Cortex of kidney (tissue), 1 donor: ENCODE data around the gene AFMID.

Source experiments
- DNase-seq: peaks from one replicate; lab custom pipeline; 2025; lab: John Stamatoyannopoulos, UW

AFMID gene

DNA sequence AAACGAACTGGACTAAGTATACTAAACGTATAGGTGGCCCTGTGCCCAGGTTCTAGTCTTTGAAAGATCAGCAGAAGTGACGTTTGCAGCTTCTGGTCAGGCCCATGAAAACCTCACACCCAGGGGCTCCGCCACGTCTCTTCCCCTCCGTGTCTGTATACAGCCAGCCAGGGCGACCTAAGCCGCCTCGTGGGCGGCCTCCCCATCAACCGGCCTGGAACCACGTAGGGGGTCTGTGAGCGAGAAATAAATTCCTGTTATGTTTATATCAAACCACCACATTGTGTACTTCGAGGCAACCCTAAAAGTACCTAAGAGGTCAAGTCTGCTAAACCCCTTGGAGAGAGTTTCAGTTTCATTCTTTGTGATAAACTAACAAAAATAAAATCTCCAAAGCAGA is 7.1 kb upstream of the AFMID start:
- no peak for DNase-seq

DNA sequence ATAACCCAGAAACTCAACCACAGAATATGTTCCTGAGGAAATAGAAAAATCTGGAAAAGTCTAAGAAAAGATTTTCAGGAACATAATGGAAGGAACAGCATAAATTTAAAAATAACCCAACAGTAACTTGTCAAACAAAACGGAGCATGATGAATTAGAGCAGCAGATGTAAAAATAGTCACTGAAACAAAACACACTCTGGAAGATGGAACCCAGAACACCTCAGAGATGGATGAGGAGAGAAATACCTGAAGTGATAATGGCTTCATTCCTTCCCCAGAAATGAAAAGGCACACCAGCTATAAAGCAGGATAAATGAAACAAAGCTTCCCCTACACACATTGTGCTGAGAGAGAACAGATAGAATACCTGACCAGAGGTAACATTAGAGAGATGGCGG is 6.7 kb upstream of the AFMID start:
- no peak for DNase-seq

DNA sequence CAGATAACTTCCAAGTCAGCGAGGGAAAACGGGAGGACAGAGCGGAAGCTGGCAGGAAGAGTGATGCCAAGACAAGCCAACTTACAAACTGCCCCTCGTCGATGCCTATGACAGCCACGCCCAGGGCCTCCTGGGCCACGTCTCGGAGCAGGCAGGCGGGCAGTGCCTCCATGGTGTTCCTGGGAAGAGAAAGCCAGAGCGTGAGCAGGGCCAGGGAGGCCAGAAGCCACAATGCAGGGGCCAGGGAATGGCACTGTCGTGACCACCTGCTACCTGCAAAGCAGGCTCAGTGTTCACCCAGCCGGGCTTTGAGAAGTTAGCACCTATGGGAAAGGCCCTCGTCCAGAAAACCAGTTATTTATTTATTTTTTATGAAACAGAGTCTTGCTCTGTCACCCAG is 4.7 kb upstream of the AFMID start:
- no peak for DNase-seq

DNA sequence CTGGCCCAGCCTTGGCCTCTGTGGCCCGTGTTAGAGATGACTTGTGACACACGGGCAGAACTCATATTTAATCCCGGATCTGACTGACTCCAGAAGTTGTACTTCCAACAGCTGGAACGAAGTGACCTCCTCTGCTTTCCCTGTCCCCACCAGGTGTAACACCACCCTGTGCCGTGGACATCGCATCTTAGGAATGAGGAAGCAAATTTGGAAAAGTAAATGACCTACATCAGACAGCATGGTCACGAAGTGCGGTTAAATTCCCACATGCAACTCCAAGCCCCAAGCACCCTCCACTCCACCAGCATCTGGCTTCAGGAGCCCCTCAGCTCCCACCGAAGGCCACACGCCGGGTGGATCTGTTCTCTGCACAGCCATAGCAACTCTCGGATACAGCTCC is 3.2 kb upstream of the AFMID start:
- no peak for DNase-seq

DNA sequence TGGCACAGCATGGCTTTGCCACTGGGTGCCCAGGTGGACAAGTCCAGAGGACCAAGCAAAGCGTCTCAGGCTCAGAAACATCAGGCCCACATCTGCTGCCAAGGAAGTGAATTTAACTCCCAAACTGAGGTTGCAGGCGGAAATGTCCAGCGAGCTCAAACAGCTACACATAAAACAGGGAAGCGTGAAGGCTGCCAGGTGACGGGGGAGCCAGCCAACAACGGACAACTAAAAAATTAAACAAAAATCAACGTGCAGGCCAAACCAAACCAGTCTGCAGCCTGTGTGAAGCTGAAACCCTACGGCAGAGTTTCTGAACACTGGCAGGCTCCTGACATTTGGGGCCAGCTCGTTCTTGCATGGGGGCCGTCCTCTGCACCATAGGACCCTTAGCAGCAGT is 2.8 kb upstream of the AFMID start:
- DNase-seq = no peak

DNA sequence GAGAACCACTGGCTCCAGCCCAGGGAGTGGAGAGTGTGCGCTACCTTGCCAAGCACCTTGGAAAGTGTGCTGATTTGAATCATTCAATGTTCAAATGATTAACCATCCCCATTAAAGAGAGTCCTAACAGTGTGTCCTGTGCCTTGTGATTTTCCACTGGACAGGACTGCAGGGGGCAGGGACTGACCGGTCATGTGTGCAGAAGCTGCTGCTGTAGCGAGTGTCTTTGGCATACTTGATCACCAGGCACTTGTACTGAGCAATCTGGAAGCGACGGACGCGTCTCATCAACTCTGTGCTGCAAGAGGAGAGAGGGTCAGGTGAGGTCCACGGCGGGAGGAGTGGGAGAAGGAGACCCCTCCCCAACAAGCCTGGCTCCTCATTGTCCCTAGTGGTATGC is 2.3 kb upstream of the AFMID start:
- DNase-seq = no peak

DNA sequence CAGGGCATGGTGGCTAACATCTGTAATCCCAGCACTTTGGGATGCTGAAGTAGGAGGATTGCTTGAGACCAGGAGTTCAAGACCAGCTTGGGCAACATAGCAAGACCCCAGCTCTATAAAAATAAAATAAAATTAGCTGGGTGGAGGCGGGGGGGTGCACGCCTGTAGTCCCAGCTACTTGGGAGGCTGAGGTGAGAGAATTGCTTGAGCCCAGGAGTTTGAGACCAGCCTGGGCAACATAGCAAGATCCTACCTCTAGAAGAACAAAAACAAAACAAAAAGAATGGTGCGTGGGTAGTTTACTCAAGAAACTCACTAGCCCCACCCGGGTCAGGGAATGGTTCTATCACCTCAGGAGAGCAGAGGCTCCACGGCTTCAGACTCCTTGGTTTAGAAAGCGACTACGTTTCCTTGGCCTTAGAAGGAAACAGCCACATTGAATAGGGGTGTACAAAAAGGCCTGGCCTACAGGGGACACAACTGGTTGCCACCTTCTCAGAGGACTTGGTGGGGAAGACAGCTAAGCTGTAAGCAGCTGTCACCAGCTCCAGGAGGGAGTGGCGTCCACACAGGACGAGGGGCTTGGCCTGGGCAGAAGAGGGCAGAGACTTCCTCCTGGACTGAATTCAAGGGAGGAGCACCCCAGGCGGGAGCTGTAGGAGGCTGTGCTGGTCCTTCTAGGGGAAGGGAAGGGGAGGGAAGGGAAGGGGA is 1.0 kb upstream of the AFMID start:
- no peak for DNase-seq

DNA sequence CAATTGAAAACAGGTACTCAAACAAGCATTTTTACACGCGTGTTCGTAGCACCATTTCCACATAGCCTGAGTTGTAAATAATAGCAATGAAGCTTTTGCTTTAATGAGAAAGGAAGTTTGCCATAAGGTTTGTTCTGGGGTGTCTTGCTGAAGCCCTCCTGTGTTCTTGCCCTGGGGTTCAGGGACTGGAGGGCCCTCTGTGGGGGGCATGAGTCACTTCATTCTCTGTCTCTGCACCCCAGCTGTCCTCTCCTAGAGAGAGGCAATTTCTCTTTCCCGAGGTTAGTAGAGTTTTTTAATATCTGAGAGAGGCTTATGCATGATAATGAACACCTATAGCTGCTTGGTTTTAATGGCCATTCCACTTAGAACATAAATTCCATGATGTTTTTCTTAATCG is 9.6 kb downstream of the AFMID start:
- DNase-seq = no peak

DNA sequence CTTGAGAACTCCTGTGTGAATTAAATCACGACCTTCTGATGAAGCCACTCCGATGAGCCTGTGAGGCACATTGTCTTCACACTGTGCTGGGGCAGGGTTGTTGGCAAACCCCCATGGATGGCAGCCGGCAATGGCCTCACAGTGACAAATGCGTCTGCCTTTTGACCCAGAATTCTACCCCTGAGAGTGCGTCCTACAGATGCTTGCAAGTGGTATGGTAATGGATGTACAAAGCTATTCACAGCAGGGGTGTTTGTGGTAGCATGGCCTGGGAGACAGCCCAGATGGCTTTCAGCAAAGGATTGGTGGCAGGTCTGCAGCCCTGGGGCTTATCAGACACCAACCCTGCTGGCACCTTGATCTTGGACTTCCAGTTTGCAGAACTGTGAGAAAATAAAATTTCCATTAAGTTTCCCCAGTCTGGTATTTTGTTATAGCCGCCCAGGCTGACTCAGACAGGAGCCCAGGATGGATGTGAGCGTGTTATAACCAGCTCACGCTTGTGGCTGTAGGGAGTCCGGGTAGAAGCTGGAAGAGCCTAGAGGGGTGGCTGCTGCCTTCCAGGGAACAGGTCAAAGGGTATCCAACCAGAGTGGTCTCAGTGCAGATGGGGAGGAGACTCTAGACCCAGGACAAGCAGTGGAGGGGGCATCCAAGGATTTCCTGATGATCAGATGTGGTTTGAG is 10.1 kb downstream of the AFMID start:
- no peak for DNase-seq

DNA sequence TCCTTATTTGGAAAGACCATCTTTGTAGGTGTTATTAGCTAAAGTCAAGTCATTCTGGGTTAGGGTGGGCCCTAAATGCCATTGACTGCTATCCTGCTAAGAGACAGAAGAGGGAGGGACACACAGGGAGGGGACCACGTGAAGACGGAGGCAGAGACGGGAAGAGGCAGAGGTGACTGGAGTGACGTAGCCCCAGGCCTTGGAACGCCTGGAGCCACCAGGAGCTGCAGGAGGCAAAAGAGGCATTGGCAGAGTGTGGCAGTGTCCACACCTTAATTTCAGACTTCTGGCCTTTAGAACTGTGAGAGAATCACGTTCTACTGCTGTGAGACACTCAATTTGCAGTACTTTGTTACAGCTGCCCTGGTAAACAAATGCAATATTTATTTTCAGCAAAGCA is 13.3 kb downstream of the AFMID start:
- DNase-seq = no peak

DNA sequence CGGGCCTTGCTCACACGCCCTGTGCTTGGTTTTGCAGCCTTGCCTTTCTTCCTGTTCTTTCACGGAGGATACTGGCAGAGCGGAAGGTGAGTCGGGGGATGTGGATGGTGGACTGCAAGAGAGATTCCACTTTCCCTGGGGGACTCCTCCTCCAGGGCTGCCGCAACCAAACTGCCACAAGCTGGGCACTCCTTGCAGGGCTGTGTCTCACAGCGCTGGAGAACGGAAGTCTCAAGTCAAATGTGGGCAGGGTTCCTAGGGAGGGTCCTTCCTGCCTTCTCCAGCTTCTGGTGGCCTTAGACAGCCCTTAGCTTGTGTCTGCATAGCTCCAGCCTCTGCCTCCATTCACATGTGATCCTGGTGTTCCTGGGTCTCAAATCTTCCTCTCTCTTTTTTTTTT is 15.5 kb downstream of the AFMID start:
- DNase-seq = no peak

DNA sequence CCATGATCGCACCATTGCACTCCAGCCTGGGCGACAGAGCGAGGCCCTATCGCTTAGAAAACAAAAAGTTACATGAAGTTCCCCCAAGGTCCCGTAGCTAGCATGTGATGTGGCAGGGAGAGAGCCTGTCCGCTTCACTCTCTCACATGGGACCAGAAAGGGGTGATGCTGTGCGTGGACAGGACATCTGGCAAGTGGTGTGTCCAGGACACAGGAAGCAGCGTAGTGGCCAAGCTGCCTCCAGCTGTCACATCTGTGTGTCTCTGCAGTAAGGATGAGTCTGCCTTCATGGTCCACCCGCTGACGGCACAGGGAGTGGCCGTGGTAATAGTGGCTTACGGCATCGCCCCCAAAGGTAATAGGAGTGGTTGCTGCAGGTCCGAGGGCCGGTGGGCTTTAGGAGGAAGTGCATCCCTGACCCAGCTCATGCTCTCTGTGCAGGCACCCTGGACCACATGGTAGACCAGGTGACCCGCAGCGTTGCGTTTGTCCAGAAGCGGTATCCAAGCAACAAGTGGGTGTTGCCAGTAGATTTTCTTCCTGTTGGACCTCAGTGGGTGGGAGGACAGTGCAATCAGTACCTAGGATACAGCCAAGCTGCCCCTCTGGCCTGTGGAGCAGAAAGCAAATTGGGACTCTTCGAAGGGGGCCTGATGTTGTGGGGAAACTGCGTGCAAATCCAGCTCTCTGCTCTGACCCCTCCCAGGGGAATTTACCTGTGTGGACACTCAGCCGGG is 17.4 kb downstream of the AFMID start:
- DNase-seq = no peak

DNA sequence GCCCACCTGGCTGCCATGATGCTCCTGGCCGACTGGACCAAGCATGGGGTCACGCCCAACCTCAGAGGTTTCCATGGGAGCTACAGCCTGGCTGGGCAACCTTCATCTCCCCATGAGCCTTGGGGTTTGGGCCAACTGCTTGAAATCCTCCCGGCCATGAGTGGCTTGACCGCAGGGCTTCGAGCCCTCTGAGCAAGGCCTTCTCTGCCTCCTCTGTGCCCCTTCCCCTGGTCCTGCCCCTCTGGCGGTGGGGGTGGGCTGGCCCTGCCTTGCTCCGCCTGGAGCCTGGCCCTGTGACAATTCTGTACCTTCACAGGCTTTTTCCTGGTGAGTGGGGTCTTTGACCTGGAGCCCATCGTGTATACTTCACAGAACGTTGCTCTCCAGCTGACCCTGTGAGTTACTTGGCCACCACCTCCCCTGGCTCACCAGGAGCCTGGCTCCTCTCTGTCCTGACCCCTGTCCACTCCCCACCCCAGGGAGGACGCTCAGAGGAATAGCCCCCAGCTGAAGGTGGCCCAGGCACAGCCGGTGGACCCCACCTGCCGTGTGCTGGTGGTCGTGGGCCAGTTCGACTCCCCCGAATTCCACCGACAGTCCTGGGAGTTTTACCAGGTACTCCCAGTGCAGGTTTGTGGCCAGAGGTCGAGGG is 18.1 kb downstream of the AFMID start:
- no peak for DNase-seq

DNA sequence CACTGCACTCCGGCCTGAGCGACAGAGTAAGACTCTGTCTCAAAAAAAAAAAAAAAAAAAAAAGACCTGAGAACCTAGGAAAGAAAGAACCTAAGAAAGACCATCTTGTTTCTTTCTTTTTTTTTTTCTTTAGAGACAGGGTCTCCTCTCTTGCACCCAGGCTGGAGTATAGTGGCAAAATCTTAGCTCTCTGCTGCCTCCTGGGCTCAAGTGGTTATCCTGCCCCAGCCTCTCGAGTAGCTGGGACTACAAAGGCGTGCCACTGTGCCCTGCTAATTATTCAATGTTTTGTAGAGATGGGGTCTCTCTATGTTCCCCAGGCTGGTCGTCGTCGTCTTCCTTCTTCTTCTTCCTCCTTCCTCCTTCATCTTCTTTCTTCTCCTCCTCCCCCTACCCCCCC is 19.1 kb downstream of the AFMID start:
- no peak for DNase-seq

DNA sequence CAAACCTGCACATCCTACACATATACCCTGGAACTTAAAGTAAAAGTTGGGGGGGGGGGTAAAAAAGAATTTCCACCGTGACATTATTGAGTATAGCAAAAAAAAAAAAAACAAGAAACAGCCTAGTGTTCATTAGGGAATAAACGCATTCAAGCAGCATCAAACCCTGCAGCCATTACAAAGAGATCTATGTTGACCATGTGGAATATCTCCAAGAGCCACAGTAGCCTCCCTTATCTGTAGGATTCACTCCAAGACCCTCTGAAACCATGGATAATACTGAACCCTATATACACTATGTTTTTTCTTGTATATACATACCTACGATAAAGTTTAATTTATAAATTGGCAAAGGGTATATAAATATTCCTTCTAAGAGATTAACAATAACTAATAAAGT is 21.3 kb downstream of the AFMID start:
- no peak for DNase-seq

DNA sequence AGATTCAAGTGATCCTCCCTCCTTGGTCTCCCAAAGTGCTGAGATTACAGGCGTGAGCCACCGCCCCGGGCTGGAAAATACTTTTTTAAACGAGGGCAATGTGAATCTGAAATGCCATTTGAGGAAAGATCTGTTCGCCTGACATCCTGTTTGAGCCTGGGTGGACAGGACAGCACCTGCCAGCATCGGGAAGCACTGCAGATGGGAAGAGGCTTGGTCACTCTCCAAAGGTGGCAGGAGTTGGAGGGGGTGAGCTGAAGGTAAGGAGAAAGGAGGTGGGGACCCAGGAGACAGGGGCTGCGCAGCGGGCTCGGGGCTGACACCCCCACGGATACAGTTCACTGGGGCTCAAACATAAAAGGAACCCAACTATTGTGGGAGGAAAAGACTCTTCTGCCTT is 22.9 kb downstream of the AFMID start:
- DNase-seq = no peak

DNA sequence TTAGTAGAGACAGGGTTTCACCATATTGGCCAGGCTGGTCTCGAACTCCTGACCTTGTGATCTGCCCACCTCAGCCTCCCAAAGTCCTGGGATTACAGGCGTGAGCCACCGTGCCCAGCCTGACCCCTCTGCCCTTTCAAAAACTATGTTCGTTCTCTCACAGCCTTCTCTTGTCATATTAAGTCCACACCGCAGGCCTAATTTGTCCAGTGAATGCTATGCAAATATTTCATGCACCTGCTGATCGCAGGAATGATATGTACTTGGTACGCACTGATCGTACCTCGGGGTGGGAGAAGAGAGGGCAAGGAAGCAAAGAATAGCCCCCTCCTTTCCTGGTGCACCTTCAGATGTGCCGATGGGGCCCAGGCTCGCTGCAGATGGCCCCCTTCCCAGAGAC is 23.9 kb downstream of the AFMID start:
- no peak for DNase-seq

DNA sequence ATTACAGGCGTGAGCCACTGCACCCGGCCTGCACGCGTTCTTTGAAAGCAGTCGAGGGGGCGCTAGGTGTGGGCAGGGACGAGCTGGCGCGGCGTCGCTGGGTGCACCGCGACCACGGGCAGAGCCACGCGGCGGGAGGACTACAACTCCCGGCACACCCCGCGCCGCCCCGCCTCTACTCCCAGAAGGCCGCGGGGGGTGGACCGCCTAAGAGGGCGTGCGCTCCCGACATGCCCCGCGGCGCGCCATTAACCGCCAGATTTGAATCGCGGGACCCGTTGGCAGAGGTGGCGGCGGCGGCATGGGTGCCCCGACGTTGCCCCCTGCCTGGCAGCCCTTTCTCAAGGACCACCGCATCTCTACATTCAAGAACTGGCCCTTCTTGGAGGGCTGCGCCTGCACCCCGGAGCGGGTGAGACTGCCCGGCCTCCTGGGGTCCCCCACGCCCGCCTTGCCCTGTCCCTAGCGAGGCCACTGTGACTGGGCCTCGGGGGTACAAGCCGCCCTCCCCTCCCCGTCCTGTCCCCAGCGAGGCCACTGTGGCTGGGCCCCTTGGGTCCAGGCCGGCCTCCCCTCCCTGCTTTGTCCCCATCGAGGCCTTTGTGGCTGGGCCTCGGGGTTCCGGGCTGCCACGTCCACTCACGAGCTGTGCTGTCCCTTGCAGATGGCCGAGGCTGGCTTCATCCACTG is 27.0 kb downstream of the AFMID start, which contains the start of gene BIRC5:
Gene BIRC5 (plus strand): TSS at position 238 of the 690 bp plus-strand sequence. CDS start 64 bp downstream, at position 302.
- DNase-seq = peak; percentile 31

DNA sequence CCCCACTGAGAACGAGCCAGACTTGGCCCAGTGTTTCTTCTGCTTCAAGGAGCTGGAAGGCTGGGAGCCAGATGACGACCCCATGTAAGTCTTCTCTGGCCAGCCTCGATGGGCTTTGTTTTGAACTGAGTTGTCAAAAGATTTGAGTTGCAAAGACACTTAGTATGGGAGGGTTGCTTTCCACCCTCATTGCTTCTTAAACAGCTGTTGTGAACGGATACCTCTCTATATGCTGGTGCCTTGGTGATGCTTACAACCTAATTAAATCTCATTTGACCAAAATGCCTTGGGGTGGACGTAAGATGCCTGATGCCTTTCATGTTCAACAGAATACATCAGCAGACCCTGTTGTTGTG is 27.5 kb downstream of the AFMID start:
- DNase-seq = no peak

DNA sequence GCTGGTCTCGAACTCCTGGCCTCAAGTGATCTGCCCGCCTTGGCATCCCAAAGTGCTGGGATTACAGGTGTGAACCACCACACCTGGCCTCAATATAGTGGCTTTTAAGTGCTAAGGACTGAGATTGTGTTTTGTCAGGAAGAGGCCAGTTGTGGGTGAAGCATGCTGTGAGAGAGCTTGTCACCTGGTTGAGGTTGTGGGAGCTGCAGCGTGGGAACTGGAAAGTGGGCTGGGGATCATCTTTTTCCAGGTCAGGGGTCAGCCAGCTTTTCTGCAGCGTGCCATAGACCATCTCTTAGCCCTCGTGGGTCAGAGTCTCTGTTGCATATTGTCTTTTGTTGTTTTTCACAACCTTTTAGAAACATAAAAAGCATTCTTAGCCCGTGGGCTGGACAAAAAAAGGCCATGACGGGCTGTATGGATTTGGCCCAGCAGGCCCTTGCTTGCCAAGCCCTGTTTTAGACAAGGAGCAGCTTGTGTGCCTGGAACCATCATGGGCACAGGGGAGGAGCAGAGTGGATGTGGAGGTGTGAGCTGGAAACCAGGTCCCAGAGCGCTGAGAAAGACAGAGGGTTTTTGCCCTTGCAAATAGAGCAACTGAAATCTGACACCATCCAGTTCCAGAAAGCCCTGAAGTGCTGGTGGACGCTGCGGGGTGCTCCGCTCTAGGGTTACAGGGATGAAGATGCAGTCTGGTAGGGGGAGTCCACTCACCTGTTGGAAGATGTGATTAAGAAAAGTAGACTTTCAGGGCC is 32.4 kb downstream of the AFMID start:
- DNase-seq = no peak

DNA sequence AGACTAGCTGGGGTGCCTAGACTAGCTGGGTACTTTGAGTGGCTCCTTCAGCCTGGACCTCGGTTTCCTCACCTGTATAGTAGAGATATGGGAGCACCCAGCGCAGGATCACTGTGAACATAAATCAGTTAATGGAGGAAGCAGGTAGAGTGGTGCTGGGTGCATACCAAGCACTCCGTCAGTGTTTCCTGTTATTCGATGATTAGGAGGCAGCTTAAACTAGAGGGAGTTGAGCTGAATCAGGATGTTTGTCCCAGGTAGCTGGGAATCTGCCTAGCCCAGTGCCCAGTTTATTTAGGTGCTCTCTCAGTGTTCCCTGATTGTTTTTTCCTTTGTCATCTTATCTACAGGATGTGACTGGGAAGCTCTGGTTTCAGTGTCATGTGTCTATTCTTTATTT is 35.9 kb downstream of the AFMID start:
- no peak for DNase-seq
